Right lobe of liver (tissue), 6 donors: ENCODE results near the gene ZBTB7C. TPM values are rescaled to one million over a fixed set of nuclear protein-coding genes. Genes with fewer than 3 reads are reported as not detected.
A peak's percentile ranks its signal among the peaks of the same experiment; 100 is the strongest.

Experiments
- ATAC-seq, 4 donors: fragments of 200-7000 bp; cut with Tn5 transposase; one replicate each; pipeline ENCODE4 v1.9.1; 2020; ENCODE audit warnings: mild to moderate bottlenecking in 4 of 4, moderate library complexity in 4 of 4
- DNase-seq, 3 donors: peaks; one replicate each; pipeline ENCODE4 v3.0.0-alpha.2; 2020
- H3K27ac ChIP-seq, 3 donors: fragments of 200-600 bp; one replicate each; pipeline ENCODE4 v1.8.0; 2022
- H3K27me3 ChIP-seq, 2 donors: fragments of 200-600 bp; one replicate each; pipeline ENCODE4 v1.8.0; 2022
- H3K36me3 ChIP-seq, 4 donors: fragments of 200-600 bp; sonication (generic) in 1 of 4; one replicate each; pipeline versions ENCODE4 v1.5.1 to v1.8.0; 2017 to 2022; ENCODE audit warnings: control low read depth in 1 of 4
- H3K4me1 ChIP-seq, 4 donors: fragments of 200-600 bp; sonication (generic) in 1 of 4; one replicate each; pipeline versions ENCODE4 v1.5.1 to v1.8.0; 2017 to 2022; ENCODE audit warnings: control low read depth in 1 of 4
- H3K4me3 ChIP-seq, 3 donors: fragments of 200-600 bp; one replicate each; pipeline ENCODE4 v1.8.0; 2022
- H3K9me3 ChIP-seq, 4 donors: fragments of 200-600 bp; sonication (generic) in 1 of 4; one replicate each; pipeline versions ENCODE4 v1.5.1 to v1.8.0; 2017 to 2022; ENCODE audit warnings: control low read depth in 1 of 4
- CTCF ChIP-seq, 4 donors: fragments of 200-600 bp in 3 of 4; fragments of 450-650 bp in 1 of 4; IDR thresholded peaks; one replicate each; pipeline versions ENCODE4 v1.5.1 to v1.8.0; 2016 to 2022; ENCODE audit warnings: antibody characterized with exemption in 4 of 4, mild to moderate bottlenecking in 2 of 4
- POLR2A ChIP-seq: fragments of 450-650 bp; IDR thresholded peaks from one replicate; pipeline ENCODE4 v1.6.1; 2017; ENCODE audit warnings: antibody characterized with exemption, mild to moderate bottlenecking
- WGBS: methylation state at CpG from one replicate; pipeline ENCODE4 v1.1.6; 2018; ENCODE audit warnings: low coverage, low lambda C conversion rate; ENCODE audit not compliant: insufficient coverage; ENCODE audit errors: missing lambda C conversion rate; 5-methylcytosine and 5-hydroxymethylcytosine counted together
- intact Hi-C, 2 donors: fragments of 100-400 bp; cut with DNase I; formaldehyde crosslinking; loops; one replicate each; pipeline versions ENCODE4 v1.11.2 to v1.14.1; 2022
- total RNA-seq, 6 experiments: library from RNA; depleted of rRNA in 2 of 6; stranded (reverse); fragments of >200 nt in 2 of 6; fragmentation: NEBNext Ultra II Directional in 3 of 6; extraction: Animal tissue kit (Norgen Biotek cat#: 25700) in 3 of 6; gene quantifications; one replicate each; pipeline versions ENCODE4 v1.1.0 to v1.2.4, GENCODE V29; 2016 to 2023
- donor health status: DM: no; HTN: yes; CAD: no.
- donor health status: DM: no; HTN: no; CAD: no.
- donor health status: DM: no; HTN: no; CAD: no.
- donor health status: DM: no; HTN: yes; CAD: no.
- donor health status: DM: no; HTN: yes; CAD: no.

Gene ZBTB7C
- total RNA-seq, 6 experiments from 2014 or later, result 1.1 to 1.7 (median 1.3) TPM

- Histone ChIP-seq H3K27ac (no peak overlapping the region), H3K9me3 (no peaks in the 10 kb centered on the region), H3K4me1 (peaks cover 0 to 7% (median 0%) of the 10 kb centered on the region in 4 donors), H3K36me3 (no peaks in the 10 kb centered on the region), H3K27me3 (no peaks in the 10 kb centered on the region), H3K4me3 (no peak overlapping the region)
- DNase-seq, result no peak
- intact Hi-C loops, result no loop called here
- ATAC-seq, result no peak
- WGBS, result 86% methylated on average over 6 of the region's 7 CpGs
- TF ChIP-seq CTCF (IDR thresholded peaks at IDR 0.05) (no peak), POLR2A (no peak)
Measured at GRCh38 chr18:48138660-48139430, 270.3 kb downstream of the ZBTB7C start.

- DNase-seq, result no peak
- no peak overlapping the region for H3K27ac ChIP-seq
- no peaks in the 10 kb centered on the region for H3K36me3 ChIP-seq
- intact Hi-C loops, result no loop called here
- H3K4me1 ChIP-seq, result peaks cover 0 to 13% (median 0%) of the 10 kb centered on the region in 4 donors
- WGBS, result 86% methylated on average over 2 of the region's 4 CpGs
- H3K9me3 ChIP-seq, result no peaks in the 10 kb centered on the region
- TF ChIP-seq CTCF (IDR thresholded peaks at IDR 0.05), result no peak
- TF ChIP-seq POLR2A, result no peak
- ATAC-seq, result no peak
- H3K27me3 ChIP-seq, result no peaks in the 10 kb centered on the region
- no peak overlapping the region for H3K4me3 ChIP-seq
Measured at GRCh38 chr18:48138210-48138609, 271.0 kb downstream of the ZBTB7C start.

GRCh38 chr18:48137374-48138081 is 271.7 kb downstream of the ZBTB7C start:
- intact Hi-C loops, result no loop called here
- no peaks in the 10 kb centered on the region for H3K27me3 ChIP-seq
- no peak for ATAC-seq
- TF ChIP-seq POLR2A, result no peak
- no peak for TF ChIP-seq CTCF (IDR thresholded peaks at IDR 0.05)
- H3K4me1 ChIP-seq, result peaks cover 0 to 15% (median 0%) of the 10 kb centered on the region in 4 donors
- no peak overlapping the region for H3K27ac ChIP-seq
- no peak for DNase-seq
- H3K36me3 ChIP-seq, result no peaks in the 10 kb centered on the region
- WGBS, result 49% methylated on average over 8 of the region's 10 CpGs
- peak overlapping the region; percentile 58 to 65 (median 64) for H3K4me3 ChIP-seq
- H3K9me3 ChIP-seq, result no peaks in the 10 kb centered on the region

- H3K9me3 ChIP-seq, result no peaks in the 10 kb centered on the region
- no peaks in the 10 kb centered on the region for H3K36me3 ChIP-seq
- peaks cover 0 to 15% (median 0%) of the 10 kb centered on the region in 4 donors for H3K4me1 ChIP-seq
- peak overlapping the region; percentile 58 to 65 (median 64) for H3K4me3 ChIP-seq
- intact Hi-C loops, result no loop called here
- 22% methylated on average over 7 of the region's 51 CpGs for WGBS
- no peaks in the 10 kb centered on the region for H3K27me3 ChIP-seq
- DNase-seq (peak in 2 of 3 donors; percentile 56 to 79), ATAC-seq (peak; percentile 58 to 67 (median 64))
- peak overlapping the region in 1 of 3 donors; percentile 33 for H3K27ac ChIP-seq
- TF ChIP-seq POLR2A (peak; percentile 68), CTCF (IDR thresholded peaks at IDR 0.05) (no peak)
Measured at GRCh38 chr18:48136827-48137373, 272.3 kb downstream of the ZBTB7C start.
